Lung (tissue), 12 donors: Measurements from ENCODE around the gene SESN1. TPM values are rescaled to one million over a fixed set of nuclear protein-coding genes. Genes with fewer than 3 reads are reported as not detected.
"Not testable (repeated sequence)": the region's sequence is repeated elsewhere in the genome, so short reads cannot be mapped to it uniquely, and the experiment has no call there.

Source experiments
- ATAC-seq: fragments of 200-7000 bp; cut with Tn5 transposase; one replicate; pipeline ENCODE4 v1.9.1; 2020; ENCODE audit warnings: moderate number of reproducible peaks; ENCODE audit not compliant: insufficient read depth, low FRiP score
- DNase-seq, 3 donors: peaks; one replicate each; pipeline ENCODE4 v3.0.0-alpha.2; 2013 to 2017
- H3K27ac ChIP-seq, 2 donors: one replicate each; pipeline ENCODE4 v1.5.1; 2013; ENCODE audit warnings: mild to moderate bottlenecking in 2 of 2, moderate library complexity in 2 of 2, control low read depth in 1 of 2, inconsistent platforms in 1 of 2, low read depth in 1 of 2, low read length in 1 of 2
- H3K27me3 ChIP-seq, 3 donors: one replicate each; pipeline ENCODE4 v1.5.1; 2013; ENCODE audit warnings: low read length in 2 of 3; ENCODE audit not compliant: control insufficient read depth in 3 of 3, insufficient read depth in 3 of 3
- H3K36me3 ChIP-seq, 4 donors: one replicate each; pipeline ENCODE4 v1.5.1; 2013; ENCODE audit warnings: low read length in 4 of 4, mild to moderate bottlenecking in 1 of 4, moderate library complexity in 1 of 4; ENCODE audit not compliant: control insufficient read depth in 4 of 4, insufficient read depth in 4 of 4
- H3K4me1 ChIP-seq, 5 donors: one replicate each; pipeline ENCODE4 v1.5.1; 2013; ENCODE audit warnings: low read length in 5 of 5, mild to moderate bottlenecking in 2 of 5, moderate library complexity in 1 of 5; ENCODE audit not compliant: control insufficient read depth in 5 of 5, insufficient read depth in 5 of 5
- H3K4me3 ChIP-seq: one replicate; pipeline ENCODE4 v1.5.1; 2013; ENCODE audit warnings: mild to moderate bottlenecking, control low read depth, moderate library complexity
- H3K9ac ChIP-seq, 2 donors: one replicate each; pipeline ENCODE4 v1.5.1; 2013; ENCODE audit warnings: low read length in 2 of 2, control low read depth in 1 of 2; ENCODE audit not compliant: insufficient read depth in 1 of 2
- H3K9me3 ChIP-seq, 4 donors: one replicate each; pipeline ENCODE4 v1.5.1; 2013; ENCODE audit warnings: low read length in 3 of 4, mild to moderate bottlenecking in 1 of 4, moderate library complexity in 1 of 4; ENCODE audit not compliant: control insufficient read depth in 4 of 4, insufficient read depth in 3 of 4
- WGBS, 2 donors: extraction: QIAGEN DNeasy Blood & Tissue Kit; methylation state at CpG; one replicate each; pipeline ENCODE4 v1.1.7; 2013; 5-methylcytosine and 5-hydroxymethylcytosine counted together
- polyA plus RNA-seq, 2 donors: library from polyadenylated mRNA; stranded (reverse); fragments of 200-250 nt; gene quantifications; one replicate each; pipeline ENCODE4 v1.2.1, GENCODE V29; 2013
- total RNA-seq, 2 donors: library from RNA; depleted of rRNA in 1 of 2; stranded (reverse); fragments of >200 nt in 1 of 2; gene quantifications; one replicate each; pipeline ENCODE4 v1.2.1, GENCODE V29; 2014 to 2021
- TF ChIP-seq, protein P1 (sequence below): IDR thresholded peaks from 2 replicates; pipeline ENCODE4 v1.5.1; 2012; ENCODE audit warnings: mild to moderate bottlenecking; ENCODE audit errors: control extremely low read depth, extremely low read depth
- donor health status: control.
- donor health status: control.
- donor health status: Bipolar disorder and iron deficiency.
- donor health status: healthy.
- donor health status: DM: yes; HTN: yes; CAD: no.

SESN1 gene
- total and polyA plus RNA-seq, 4 donors = 12.9 to 69.8 (median 21.0) TPM

- Histone ChIP-seq H3K9me3 (no peaks in the 10 kb centered on the region), H3K27ac (no peak overlapping the region), H3K9ac (no peak overlapping the region), H3K36me3 (no peaks in the 10 kb centered on the region), H3K27me3 (no peaks in the 10 kb centered on the region), H3K4me3 (no peak overlapping the region), H3K4me1 (peaks cover 2 to 31% (median 9%) of the 10 kb centered on the region in 5 donors)
- ATAC-seq = no peak
- TF ChIP-seq, protein P1, sequence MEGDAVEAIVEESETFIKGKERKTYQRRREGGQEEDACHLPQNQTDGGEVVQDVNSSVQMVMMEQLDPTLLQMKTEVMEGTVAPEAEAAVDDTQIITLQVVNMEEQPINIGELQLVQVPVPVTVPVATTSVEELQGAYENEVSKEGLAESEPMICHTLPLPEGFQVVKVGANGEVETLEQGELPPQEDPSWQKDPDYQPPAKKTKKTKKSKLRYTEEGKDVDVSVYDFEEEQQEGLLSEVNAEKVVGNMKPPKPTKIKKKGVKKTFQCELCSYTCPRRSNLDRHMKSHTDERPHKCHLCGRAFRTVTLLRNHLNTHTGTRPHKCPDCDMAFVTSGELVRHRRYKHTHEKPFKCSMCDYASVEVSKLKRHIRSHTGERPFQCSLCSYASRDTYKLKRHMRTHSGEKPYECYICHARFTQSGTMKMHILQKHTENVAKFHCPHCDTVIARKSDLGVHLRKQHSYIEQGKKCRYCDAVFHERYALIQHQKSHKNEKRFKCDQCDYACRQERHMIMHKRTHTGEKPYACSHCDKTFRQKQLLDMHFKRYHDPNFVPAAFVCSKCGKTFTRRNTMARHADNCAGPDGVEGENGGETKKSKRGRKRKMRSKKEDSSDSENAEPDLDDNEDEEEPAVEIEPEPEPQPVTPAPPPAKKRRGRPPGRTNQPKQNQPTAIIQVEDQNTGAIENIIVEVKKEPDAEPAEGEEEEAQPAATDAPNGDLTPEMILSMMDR = no peak
- WGBS, 2 donors = 64 to 76% methylated on average over 5 of the region's 5 CpGs
- DNase-seq = no peak
Observed at GRCh38 chr6:109117346-109118035, 22.8 kb upstream of the SESN1 start.

GRCh38 chr6:109112663-109113062 lies 18.0 kb upstream of the SESN1 start:
- not testable (repeated sequence) for ATAC-seq, H3K4me1 ChIP-seq, H3K9me3 ChIP-seq

GRCh38 chr6:109109663-109110062 lies 15.0 kb upstream of the SESN1 start:
- WGBS, 2 donors = 88 to 93% methylated on average over 8 of the region's 8 CpGs
- not testable (repeated sequence) for DNase-seq

More at GRCh38 chr6:109112663-109113062, 18.0 kb upstream of the SESN1 start:
- not testable (repeated sequence) for H3K27me3 ChIP-seq, H3K27ac ChIP-seq, DNase-seq, H3K9ac ChIP-seq, H3K4me3 ChIP-seq, H3K36me3 ChIP-seq
- WGBS, 2 donors = 87 to 91% methylated on average over 3 of the region's 3 CpGs

GRCh38 chr6:109105681-109106080 lies 11.0 kb upstream of the SESN1 start:
- Histone ChIP-seq H3K4me3 (no peak overlapping the region), H3K9me3 (no peaks in the 10 kb centered on the region), H3K4me1 (no peaks in the 10 kb centered on the region), H3K36me3 (peaks cover 0 to 8% (median under 1%) of the 10 kb centered on the region in 4 donors), H3K27me3 (no peaks in the 10 kb centered on the region), H3K9ac (no peak overlapping the region), H3K27ac (no peak overlapping the region)
- TF ChIP-seq, protein P1 = no peak
- DNase-seq (no peak), ATAC-seq (no peak)
- WGBS, 2 donors = 88 to 93% methylated on average over 5 of the region's 5 CpGs

More at GRCh38 chr6:109109663-109110062, 15.0 kb upstream of the SESN1 start:
- not testable (repeated sequence) for H3K9ac ChIP-seq, H3K4me1 ChIP-seq, H3K27ac ChIP-seq, H3K27me3 ChIP-seq, ATAC-seq, H3K9me3 ChIP-seq, H3K36me3 ChIP-seq, H3K4me3 ChIP-seq
